ENCODE data around the gene ACTN1. TPM values are rescaled to one million over a fixed set of nuclear protein-coding genes. Genes with fewer than 3 reads are reported as not detected.

Gene ACTN1
- total RNA-seq, 1 donor from 2014 or later: 44.9 TPM

DNA sequence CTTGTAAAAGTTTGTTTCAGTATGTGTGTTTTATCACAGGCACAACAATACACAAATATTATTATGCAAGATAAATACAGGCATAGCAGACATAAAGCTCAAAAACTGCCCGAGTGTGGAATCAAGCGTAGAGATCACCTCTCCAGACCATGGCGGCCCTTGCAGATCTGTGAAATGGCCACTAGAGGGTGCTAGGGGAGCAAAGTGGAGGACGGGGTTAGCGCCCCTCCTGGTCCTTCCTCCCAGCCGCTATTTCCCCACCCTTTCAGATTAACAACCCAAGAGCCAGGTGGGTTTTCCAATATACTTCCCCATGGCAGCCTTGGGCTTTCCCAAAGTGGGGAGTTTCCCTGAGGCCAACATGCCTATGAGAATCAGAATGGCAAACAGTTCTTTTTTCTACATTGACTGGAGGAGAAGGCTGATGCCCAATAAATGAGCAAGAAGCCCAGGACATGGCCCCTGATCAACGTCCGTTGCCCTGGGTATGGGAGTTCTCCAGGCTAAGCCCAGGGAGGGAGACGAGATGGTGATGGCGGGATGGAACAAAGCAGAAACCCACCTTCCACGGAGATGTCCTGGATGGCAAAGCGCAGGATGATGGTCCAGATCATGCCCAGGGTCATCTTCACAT, 67.4 kb downstream of the ACTN1 start:
- peaks cover 3 to 9% (median 8%) of the 10 kb centered on the region in 3 donors for H3K36me3 ChIP-seq (ENCODE audit: control insufficient read depth in 3 of 3, insufficient read depth in 3 of 3, low read length in 3 of 3)
- H3K9me3 ChIP-seq (ENCODE audit: control insufficient read depth in 3 of 3, low read length in 3 of 3): no peaks in the 10 kb centered on the region
- H3K4me1 ChIP-seq (ENCODE audit: control insufficient read depth in 3 of 3, insufficient read depth in 3 of 3, low read length in 3 of 3): peaks cover 0 to 11% (median 4%) of the 10 kb centered on the region in 3 donors
- no peak overlapping the region for H3K4me3 ChIP-seq (ENCODE audit: low read length in 3 of 3)
- no peak overlapping the region for H3K27ac ChIP-seq (ENCODE audit: low read depth, low read length)
- no peak overlapping the region for H3K9ac ChIP-seq (ENCODE audit: low read depth in 1 of 3, low read length in 3 of 3)
- H3K27me3 ChIP-seq (ENCODE audit: control insufficient read depth in 3 of 3, insufficient read depth in 3 of 3, low read length in 3 of 3): no peaks in the 10 kb centered on the region

DNA sequence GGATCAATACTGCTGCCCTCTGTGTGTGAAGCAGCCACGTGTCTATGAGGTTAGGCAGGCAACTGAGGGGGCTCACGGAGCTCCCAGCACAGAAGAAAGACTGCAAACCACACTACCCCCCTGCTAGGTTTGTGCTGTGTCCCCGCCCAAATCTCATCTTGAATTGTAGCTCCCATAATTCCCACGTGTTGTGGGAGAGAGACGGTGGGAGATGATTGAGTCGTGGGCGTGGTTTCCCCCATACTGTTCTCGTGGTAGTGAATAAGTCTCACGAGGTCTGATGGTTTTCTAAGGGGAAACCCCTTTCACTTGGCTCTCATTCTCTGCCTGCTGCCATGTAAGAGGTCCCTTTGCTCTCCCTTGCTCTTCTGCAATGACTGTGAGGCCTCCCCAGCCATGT, 68.6 kb downstream of the ACTN1 start:
- H3K9me3 ChIP-seq (ENCODE audit: control insufficient read depth in 3 of 3, low read length in 3 of 3): no peaks in the 10 kb centered on the region
- no peak overlapping the region for H3K4me3 ChIP-seq (ENCODE audit: low read length in 3 of 3)
- peaks cover 0 to 11% (median 4%) of the 10 kb centered on the region in 3 donors for H3K4me1 ChIP-seq (ENCODE audit: control insufficient read depth in 3 of 3, insufficient read depth in 3 of 3, low read length in 3 of 3)
- H3K36me3 ChIP-seq (ENCODE audit: control insufficient read depth in 3 of 3, insufficient read depth in 3 of 3, low read length in 3 of 3): peaks cover 3 to 9% (median 8%) of the 10 kb centered on the region in 3 donors
- no peaks in the 10 kb centered on the region for H3K27me3 ChIP-seq (ENCODE audit: control insufficient read depth in 3 of 3, insufficient read depth in 3 of 3, low read length in 3 of 3)
- H3K27ac ChIP-seq (ENCODE audit: low read depth, low read length): no peak overlapping the region
- no peak overlapping the region for H3K9ac ChIP-seq (ENCODE audit: low read depth in 1 of 3, low read length in 3 of 3)

DNA sequence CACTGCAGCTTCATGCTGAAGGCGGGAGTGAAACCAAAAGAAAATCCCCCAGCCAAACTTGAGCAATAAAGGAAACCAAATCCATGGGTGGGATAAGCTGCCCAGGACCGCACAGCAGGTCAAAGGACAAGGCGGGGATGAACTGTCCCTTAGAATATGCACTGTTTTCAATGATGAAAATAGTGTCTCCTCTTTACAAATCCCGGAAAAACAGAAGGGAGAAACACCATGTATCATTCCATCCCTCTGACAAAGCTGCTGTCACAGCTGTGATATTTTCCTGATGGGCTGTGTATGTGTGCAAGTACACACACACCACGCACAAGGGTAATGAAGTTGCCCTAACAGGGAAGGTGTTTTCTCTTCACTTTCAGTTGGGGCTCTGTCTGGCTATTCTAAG, 70.3 kb downstream of the ACTN1 start:
- H3K9ac ChIP-seq (ENCODE audit: low read depth in 1 of 3, low read length in 3 of 3): no peak overlapping the region
- no peak overlapping the region for H3K27ac ChIP-seq (ENCODE audit: low read depth, low read length)
- no peaks in the 10 kb centered on the region for H3K27me3 ChIP-seq (ENCODE audit: control insufficient read depth in 3 of 3, insufficient read depth in 3 of 3, low read length in 3 of 3)
- peaks cover 10 to 18% (median 15%) of the 10 kb centered on the region in 3 donors for H3K36me3 ChIP-seq (ENCODE audit: control insufficient read depth in 3 of 3, insufficient read depth in 3 of 3, low read length in 3 of 3)
- peaks cover 0 to 11% (median 4%) of the 10 kb centered on the region in 3 donors for H3K4me1 ChIP-seq (ENCODE audit: control insufficient read depth in 3 of 3, insufficient read depth in 3 of 3, low read length in 3 of 3)
- no peak overlapping the region for H3K4me3 ChIP-seq (ENCODE audit: low read length in 3 of 3)
- no peaks in the 10 kb centered on the region for H3K9me3 ChIP-seq (ENCODE audit: control insufficient read depth in 3 of 3, low read length in 3 of 3)

DNA sequence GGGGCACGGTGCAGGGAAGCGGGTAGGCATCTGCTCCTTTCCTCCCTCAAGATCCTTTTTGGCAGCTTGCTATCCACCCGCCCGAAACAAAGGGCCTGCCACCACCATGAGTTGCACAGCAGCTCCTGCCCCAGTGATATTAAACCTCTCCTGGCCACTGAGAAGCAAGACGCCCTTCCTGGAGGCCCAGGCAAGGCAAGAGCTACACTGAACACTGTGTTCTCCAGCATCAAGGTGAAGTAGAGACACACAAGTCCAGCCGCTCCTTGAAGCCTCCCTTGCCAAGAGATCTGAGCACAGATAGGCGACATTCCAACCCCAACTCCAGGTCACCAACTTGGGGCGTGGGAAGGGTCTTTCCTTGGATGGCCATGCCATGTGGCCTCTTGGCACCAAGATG, 70.9 kb downstream of the ACTN1 start:
- Histone ChIP-seq H3K9ac (ENCODE audit: low read depth in 1 of 3, low read length in 3 of 3) (no peak overlapping the region), H3K27me3 (ENCODE audit: control insufficient read depth in 3 of 3, insufficient read depth in 3 of 3, low read length in 3 of 3) (no peaks in the 10 kb centered on the region), H3K4me1 (ENCODE audit: control insufficient read depth in 3 of 3, insufficient read depth in 3 of 3, low read length in 3 of 3) (peaks cover 0 to 6% (median 4%) of the 10 kb centered on the region in 3 donors), H3K27ac (ENCODE audit: low read depth, low read length) (no peak overlapping the region), H3K9me3 (ENCODE audit: control insufficient read depth in 3 of 3, low read length in 3 of 3) (no peaks in the 10 kb centered on the region), H3K36me3 (ENCODE audit: control insufficient read depth in 3 of 3, insufficient read depth in 3 of 3, low read length in 3 of 3) (peaks cover 14 to 19% (median 15%) of the 10 kb centered on the region in 3 donors), H3K4me3 (ENCODE audit: low read length in 3 of 3) (no peak overlapping the region)

DNA sequence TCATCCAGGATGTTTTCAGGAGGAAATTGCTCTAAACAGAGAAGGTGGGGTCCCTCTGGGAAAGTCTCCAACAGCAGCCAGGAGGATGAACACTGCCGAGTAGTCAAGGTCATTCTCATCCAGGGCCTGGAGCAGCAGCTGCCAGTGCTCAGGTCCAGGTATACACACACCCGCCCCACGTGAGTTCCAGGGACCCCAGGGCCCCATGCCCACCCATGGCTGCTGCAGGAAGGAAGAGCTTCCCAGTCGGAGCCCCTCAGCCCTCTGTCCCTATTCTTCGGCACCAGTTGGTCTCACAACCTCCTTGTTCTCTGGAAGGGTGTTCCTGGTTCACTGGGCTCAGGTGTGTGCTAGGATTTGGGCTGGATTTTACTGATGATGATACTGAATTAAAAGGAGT, 72.7 kb downstream of the ACTN1 start:
- Histone ChIP-seq H3K4me3 (ENCODE audit: low read length in 3 of 3) (no peak overlapping the region), H3K27ac (ENCODE audit: low read depth, low read length) (no peak overlapping the region), H3K9me3 (ENCODE audit: control insufficient read depth in 3 of 3, low read length in 3 of 3) (no peaks in the 10 kb centered on the region), H3K36me3 (ENCODE audit: control insufficient read depth in 3 of 3, insufficient read depth in 3 of 3, low read length in 3 of 3) (peaks cover 25 to 30% (median 26%) of the 10 kb centered on the region in 3 donors), H3K4me1 (ENCODE audit: control insufficient read depth in 3 of 3, insufficient read depth in 3 of 3, low read length in 3 of 3) (no peaks in the 10 kb centered on the region), H3K9ac (ENCODE audit: low read depth in 1 of 3, low read length in 3 of 3) (no peak overlapping the region), H3K27me3 (ENCODE audit: control insufficient read depth in 3 of 3, insufficient read depth in 3 of 3, low read length in 3 of 3) (no peaks in the 10 kb centered on the region)

DNA sequence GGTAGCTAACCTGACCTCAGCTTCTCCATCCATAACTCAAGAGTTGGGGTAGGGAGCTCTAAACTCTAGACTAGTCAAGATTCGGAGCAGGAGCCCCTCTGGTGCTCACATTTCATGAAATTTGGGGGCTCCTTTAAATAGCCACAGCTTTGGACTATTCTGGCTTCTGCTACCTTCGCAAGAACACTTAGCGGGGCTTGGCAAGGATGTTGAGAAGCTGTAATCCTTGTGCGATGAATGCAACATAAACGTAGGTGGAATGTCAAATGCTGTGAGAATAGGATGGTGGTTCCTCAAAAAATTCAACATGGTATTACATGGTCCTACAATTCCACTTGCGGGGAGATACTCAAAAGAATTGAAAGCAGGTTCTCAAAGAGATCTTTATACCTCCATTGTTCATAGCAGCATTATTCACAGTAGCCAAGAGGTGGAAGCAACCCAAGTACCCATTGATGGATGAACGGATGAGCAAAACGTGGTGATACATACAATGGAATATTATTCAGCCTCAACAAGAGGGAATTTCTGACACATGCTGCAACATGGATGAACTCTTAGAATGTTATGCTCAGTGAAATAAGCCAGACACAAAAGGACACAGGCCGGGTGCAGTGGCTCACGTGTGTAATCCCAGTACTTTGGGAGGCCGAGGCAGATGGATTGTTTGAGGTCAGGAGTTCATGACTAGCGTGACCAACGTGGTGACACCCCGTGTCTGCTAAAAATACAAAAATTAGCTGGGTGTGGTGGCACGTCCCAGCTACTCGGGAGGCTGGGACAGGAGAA, 73.8 kb downstream of the ACTN1 start:
- Histone ChIP-seq H3K27me3 (ENCODE audit: control insufficient read depth in 3 of 3, insufficient read depth in 3 of 3, low read length in 3 of 3) (no peaks in the 10 kb centered on the region), H3K9ac (ENCODE audit: low read depth in 1 of 3, low read length in 3 of 3) (no peak overlapping the region), H3K4me3 (ENCODE audit: low read length in 3 of 3) (no peak overlapping the region), H3K27ac (ENCODE audit: low read depth, low read length) (no peak overlapping the region), H3K36me3 (ENCODE audit: control insufficient read depth in 3 of 3, insufficient read depth in 3 of 3, low read length in 3 of 3) (peaks cover 30 to 35% (median 32%) of the 10 kb centered on the region in 3 donors), H3K4me1 (ENCODE audit: control insufficient read depth in 3 of 3, insufficient read depth in 3 of 3, low read length in 3 of 3) (no peaks in the 10 kb centered on the region), H3K9me3 (ENCODE audit: control insufficient read depth in 3 of 3, low read length in 3 of 3) (no peaks in the 10 kb centered on the region)

DNA sequence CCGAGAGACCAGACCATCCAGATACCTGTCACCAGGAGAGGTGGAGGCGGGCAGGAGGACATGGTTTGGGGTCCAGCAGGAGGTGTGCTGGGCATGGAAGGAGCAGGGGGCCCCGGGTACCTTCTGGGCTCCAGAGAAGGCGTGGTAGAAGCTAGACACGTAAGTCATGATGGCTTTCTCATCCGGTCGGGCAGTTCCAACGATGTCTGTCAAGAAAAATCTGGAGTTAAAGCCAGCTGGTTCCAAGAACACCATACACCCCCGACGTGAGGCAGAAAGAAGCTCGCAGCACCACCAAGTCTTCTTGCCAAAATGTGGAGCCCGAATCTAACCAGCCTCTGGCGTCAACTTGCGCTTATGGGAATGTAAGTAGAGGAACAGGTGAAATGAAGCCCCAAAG, 76.7 kb downstream of the ACTN1 start:
- peaks cover 0 to 12% (median 0%) of the 10 kb centered on the region in 3 donors for H3K4me1 ChIP-seq (ENCODE audit: control insufficient read depth in 3 of 3, insufficient read depth in 3 of 3, low read length in 3 of 3)
- H3K4me3 ChIP-seq (ENCODE audit: low read length in 3 of 3): no peak overlapping the region
- H3K9me3 ChIP-seq (ENCODE audit: control insufficient read depth in 3 of 3, low read length in 3 of 3): no peaks in the 10 kb centered on the region
- H3K27ac ChIP-seq (ENCODE audit: low read depth, low read length): no peak overlapping the region
- H3K27me3 ChIP-seq (ENCODE audit: control insufficient read depth in 3 of 3, insufficient read depth in 3 of 3, low read length in 3 of 3): no peaks in the 10 kb centered on the region
- H3K36me3 ChIP-seq (ENCODE audit: control insufficient read depth in 3 of 3, insufficient read depth in 3 of 3, low read length in 3 of 3): peaks cover 27 to 31% (median 29%) of the 10 kb centered on the region in 3 donors
- H3K9ac ChIP-seq (ENCODE audit: low read depth in 1 of 3, low read length in 3 of 3): no peak overlapping the region

DNA sequence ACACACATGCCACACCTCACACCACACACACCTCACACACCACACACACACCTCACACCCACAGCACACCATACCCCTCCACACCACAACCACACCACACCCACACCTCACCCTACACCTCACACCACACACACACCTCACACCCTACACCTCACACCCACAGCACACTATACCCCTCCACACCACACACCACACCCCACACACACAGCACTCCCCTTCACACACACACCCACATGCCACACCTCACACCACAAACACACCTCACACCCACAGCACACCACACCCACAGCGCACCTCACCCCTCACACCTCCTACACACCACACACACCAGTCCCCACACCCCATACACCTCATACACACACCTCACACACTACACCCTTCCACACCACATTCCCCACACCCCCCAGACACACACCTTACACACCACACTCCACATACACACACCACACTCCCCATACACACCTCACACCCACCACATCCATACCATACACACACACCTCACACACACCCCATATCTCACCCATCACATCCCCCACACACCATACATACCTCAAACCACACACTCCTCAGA, 80.0 kb downstream of the ACTN1 start:
- Histone ChIP-seq H3K9ac (ENCODE audit: low read depth in 1 of 3, low read length in 3 of 3) (no peak overlapping the region), H3K9me3 (ENCODE audit: control insufficient read depth in 3 of 3, low read length in 3 of 3) (no peaks in the 10 kb centered on the region), H3K4me3 (ENCODE audit: low read length in 3 of 3) (no peak overlapping the region), H3K27me3 (ENCODE audit: control insufficient read depth in 3 of 3, insufficient read depth in 3 of 3, low read length in 3 of 3) (no peaks in the 10 kb centered on the region), H3K36me3 (ENCODE audit: control insufficient read depth in 3 of 3, insufficient read depth in 3 of 3, low read length in 3 of 3) (peaks cover 22 to 33% (median 23%) of the 10 kb centered on the region in 3 donors), H3K4me1 (ENCODE audit: control insufficient read depth in 3 of 3, insufficient read depth in 3 of 3, low read length in 3 of 3) (peaks cover 0 to 12% (median 5%) of the 10 kb centered on the region in 3 donors), H3K27ac (ENCODE audit: low read depth, low read length) (no peak overlapping the region)

DNA sequence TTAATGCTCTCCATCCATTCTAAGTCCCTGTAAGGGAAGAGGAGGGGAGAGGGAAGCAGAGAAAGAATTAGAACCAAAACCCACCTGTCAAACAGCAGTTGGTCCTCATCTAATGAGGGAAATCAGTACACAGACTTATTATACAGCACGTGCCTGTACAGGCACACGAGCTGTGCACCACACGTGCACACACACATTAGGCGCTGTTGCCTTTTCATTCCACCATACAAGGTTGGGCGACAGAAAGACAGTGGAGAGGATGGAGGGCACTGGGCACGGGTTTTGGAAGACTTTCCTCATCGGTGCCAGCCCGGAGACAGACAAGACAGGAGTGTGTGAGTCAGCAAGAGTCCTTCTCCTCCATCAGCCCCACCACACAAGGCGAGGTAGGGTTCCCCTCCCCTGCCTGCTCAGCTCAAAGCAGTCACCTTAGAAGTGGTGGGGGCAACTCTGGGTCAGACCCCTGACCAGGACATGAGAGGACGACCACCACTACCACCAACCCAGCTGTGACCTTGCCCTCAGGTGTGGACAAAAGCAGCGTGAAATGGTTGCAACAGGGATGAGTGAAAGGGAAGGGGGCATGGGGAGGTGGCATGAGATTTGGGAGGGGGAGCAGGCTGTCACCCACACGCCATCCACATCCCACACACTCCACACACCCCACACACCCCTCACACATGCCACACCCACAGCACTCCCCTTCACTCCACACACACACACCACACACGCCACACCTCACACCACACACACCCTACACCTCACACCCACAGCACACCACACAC, 80.7 kb downstream of the ACTN1 start:
- no peak overlapping the region for H3K9ac ChIP-seq (ENCODE audit: low read depth in 1 of 3, low read length in 3 of 3)
- H3K4me3 ChIP-seq (ENCODE audit: low read length in 3 of 3): no peak overlapping the region
- H3K9me3 ChIP-seq (ENCODE audit: control insufficient read depth in 3 of 3, low read length in 3 of 3): no peaks in the 10 kb centered on the region
- H3K4me1 ChIP-seq (ENCODE audit: control insufficient read depth in 3 of 3, insufficient read depth in 3 of 3, low read length in 3 of 3): peaks cover 0 to 12% (median 7%) of the 10 kb centered on the region in 3 donors
- H3K27ac ChIP-seq (ENCODE audit: low read depth, low read length): no peak overlapping the region
- H3K36me3 ChIP-seq (ENCODE audit: control insufficient read depth in 3 of 3, insufficient read depth in 3 of 3, low read length in 3 of 3): peaks cover 21 to 30% (median 26%) of the 10 kb centered on the region in 3 donors
- H3K27me3 ChIP-seq (ENCODE audit: control insufficient read depth in 3 of 3, insufficient read depth in 3 of 3, low read length in 3 of 3): no peaks in the 10 kb centered on the region

Measured in skeletal muscle tissue (tissue), 4 donors.